NCI-H1417 treated with DMSO at 0.1 percent for 48 hours (cell line): ENCODE results near the gene PCNX3.

Experiments used
- DNase-seq: peaks from one replicate; lab custom pipeline; 2025; lab: John Stamatoyannopoulos, UW

PCNX3 gene

GRCh38 chr11:65599216-65599954, 16.2 kb upstream of the PCNX3 start:
- no peak for DNase-seq

- no peak for DNase-seq
These were observed 15.7 kb upstream of the PCNX3 start for GRCh38 chr11:65599955-65600246.

DNA sequence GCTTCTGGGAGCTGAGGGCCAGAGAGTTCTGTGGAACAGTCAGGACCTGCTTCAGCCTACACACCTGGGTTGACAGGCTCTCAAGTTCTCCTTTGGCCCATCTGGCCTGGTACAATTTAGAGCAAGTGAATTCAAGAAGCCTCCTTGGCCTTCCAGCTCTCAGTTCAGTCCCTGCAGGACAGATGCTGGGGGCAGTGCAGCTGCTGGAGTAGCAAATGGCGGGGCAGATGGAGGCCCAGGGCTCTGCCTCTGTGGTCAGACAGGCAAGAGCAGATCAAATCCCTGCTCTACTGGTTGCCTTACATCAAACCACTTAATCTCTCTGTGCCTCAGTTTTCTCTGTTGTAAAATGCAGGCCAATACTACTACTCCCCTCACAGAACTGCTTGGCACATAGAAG, 11.3 kb upstream of the PCNX3 start:
- DNase-seq = no peak

DNA sequence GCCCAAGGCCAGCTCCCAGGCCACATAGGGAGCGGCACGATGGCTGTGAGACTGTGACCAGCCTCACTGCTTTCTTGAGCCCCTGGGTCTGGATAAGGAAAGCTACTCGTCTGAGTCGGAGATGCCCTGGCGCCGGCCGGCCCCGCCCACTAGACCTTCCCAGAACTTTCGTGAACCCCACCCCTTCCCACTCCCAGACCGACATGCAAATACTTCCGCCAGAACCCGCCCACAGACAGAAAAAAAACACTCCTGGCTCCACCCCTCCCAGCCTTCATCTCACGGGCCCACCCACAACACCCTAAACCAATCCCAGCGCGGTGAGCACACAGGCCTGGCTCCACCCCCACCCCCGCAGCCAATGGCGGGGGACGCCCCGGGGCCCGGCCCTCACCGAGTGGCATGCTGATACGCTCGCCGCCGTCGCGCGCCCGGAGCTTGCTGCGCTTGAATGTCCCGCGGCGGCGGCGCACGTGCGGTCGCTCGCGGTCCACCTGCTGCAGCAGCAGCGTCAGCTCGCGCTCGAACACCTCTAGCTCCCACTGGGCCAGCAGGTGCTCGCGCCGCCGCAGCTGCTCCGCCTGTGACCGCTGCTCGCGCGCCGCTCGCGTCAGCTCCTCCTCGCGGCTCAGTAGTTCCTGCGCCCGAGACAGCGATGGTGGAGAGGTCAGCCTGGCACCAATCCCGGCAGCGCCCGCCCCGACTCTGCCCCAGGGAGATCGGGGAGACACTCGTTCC, 8.5 kb upstream of the PCNX3 start:
- no peak for DNase-seq

DNA sequence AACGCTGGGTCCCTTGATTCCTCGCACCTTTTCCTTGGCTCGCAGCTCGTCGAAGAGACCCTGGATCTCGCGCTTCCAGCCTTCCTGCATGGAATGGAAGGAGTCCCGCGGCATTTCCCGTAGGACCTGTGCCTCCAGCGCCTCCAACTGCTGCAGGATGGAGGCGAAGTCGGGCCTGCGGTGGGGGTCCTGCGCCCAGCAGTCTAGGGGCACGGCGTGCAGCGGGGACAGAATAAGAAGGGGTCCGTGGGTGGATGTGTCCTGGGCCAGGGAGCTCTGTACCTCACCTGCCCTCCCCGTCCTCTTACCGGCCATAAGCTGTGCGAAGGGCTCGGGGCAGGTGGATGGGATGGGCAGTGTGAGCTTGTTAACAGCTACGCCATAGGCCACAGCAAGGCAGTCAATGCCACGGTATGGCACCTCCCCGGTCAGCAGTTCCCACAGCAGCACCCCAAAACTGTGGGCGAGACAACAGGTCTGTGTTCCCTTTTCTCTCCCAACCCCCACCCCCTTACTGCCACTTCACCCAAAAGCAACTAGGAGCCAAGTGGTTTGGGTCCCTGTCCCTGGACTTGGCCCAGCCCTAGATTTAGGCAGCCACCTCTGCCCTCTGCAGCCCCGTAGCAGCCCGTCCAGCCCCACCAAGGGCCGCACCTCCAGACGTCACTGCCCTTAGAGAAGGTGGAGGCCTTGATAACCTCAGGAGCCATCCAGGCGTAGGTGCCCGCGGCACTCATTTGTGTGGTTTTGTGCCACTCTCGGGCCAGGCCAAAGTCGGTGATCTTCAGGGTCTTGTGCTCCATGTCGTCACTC, 7.8 kb upstream of the PCNX3 start:
- DNase-seq = no peak

DNA sequence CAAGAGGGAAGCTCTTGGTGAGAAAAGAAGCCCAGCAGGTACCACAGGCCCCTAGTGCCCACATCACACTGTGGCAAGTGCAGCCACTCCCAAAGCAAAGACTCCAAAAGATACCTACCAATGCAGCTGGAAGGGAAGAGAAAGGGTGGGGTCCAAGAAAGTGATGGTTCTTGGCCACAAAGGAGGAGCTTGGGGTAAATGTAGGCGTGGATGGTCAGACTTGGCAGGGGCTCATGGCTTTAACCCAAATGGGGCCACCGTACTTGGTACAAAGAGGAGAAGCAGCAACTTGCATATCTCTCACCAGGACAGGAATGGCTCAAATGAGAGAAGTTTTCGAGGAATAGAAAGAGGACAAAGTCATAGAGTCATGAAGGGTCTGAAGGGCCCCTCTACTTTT, 6.3 kb upstream of the PCNX3 start:
- no peak for DNase-seq

DNA sequence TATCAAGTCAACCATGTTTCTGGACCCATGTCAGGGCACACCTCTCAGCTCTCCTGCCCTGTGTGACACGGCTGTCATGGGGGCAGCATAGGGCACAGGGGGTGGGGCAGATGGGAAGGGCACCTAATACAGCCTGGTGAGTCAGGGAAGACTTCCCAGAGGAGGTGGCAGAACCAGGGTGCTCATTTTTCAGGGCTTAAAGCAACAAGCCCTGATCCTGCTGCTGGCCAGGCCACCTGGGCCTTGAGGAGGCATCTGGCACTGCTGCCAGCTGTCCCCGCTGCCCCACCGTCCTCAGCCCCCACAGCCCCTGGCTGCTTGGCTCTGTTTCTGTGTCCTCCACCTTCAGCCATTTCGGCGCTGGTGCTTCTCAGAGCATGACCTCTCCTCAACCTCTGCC, 5.9 kb upstream of the PCNX3 start:
- DNase-seq = no peak

DNA sequence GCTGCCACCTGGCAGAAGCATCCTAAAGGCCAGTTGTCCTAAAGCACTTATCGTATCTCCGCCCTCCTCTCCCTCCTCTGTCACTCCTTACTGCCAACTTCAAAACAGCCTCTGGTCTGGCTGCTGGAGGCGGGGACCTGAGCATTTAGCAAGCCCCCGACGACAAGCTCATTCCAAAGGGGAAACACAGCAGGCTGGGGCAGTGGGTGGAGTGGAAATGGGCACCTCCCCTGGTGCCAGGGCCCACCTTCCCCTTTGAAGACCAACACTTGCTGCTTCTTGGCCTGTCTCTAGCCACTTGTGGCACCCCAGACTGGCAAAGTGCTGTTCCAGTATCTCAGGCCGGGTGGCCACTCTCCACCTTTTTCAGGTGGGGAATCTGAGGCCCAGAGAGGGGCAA, 5.2 kb upstream of the PCNX3 start:
- DNase-seq = no peak

DNA sequence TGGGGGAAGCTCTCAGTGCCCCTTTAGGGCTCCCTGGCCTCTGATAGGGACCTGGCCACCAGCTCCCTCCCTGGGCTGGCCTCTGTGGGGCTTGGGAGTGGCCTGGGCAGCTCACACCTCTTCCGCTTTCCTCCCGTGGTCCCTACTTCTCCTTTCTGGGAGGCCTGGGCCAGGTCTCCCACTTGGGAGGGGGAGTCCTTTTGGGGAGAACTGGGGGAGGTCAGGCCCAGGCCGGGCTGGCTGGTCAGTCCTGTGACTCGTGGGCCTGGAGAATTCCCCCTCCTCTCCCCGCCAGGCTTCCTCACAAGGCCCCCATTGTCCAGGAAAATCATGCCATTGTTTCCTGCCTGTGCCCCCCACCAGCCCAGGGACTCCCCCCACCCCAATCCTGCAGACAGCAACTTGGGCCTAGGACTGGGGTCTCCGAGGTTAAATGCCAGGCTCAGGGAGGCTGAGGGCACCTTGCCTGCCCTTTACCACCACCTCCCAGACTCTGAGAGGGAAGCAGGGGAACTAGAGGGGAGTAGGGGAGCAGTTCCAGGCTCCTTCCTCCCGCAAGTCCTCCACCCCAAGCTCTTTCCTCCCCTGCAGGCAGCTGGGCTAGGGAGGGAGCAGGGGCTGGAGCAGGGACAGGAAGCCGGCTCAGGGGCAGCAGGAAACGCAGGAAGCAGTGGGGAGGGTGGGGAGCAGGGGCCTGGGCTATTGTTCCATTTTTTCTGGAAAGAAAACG, 4.4 kb upstream of the PCNX3 start:
- DNase-seq = no peak

DNA sequence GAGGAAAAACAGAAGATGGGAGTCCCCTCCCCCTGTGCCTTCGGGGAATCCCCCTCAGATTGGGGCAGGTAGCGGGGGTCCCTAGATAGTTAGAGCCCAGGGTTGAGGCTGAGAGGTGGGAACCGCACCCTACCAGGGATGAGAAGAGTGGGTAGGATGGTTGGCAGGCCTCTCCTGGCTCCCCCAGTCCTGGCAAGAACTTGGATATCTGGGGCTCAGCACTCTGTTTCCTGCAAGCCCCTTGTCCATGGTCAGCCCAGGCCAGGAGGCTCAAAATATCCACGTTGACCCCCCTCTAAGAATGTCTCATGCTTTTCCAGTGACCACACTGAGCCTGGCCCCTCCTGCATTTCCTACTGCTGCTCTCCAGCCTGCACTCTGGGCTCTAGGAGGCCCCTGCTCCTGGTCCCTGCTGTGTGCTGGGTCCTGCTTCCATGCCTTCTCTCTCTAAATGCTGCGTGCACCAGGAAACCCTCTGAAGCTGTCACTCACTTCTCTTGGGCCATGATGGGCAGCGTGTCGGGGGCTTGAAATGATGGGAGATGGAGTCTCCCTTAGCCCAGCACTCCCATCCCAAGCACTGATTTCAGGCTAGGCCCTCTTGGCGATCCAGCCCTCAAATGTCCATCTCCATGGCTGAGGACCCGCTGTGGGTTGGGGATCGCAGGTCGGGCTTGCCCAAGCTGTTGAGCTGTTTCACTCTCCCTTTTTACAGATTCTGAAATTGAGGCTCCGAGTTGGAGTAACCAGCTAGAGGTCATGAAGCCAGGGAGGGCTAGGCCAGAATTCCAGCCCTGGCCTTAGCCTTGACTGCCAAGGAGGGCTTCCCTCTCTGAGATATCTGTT, 3.6 kb upstream of the PCNX3 start:
- DNase-seq = no peak

- no peak for DNase-seq
These were observed 2.9 kb upstream of the PCNX3 start for GRCh38 chr11:65612691-65613090.

GRCh38 chr11:65613091-65613928, 2.3 kb upstream of the PCNX3 start:
- no peak for DNase-seq

GRCh38 chr11:65615950-65616574, 486 bp downstream of the PCNX3 start:
- no peak for DNase-seq

DNA sequence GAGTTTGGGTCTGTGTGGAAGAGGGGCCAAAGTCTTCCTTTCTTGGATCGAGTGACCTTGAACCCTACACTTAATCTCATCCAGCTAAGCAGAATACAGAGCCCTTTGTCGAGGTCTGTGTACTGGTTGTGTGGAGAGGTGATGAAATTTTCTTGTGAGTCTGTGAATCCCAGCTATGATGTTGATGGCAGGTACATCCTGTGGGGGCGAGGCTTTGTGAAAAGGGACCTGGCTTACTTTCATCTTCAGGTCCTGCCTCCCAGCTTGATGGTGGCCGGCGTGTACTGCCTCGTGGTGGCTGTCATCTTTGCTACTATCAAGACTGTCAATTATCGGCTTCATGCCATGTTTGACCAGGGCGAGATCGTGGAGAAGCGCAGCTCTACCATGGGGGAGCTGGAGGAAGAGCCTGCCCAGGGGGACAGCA, 1.0 kb downstream of the PCNX3 start:
- DNase-seq = no peak

DNA sequence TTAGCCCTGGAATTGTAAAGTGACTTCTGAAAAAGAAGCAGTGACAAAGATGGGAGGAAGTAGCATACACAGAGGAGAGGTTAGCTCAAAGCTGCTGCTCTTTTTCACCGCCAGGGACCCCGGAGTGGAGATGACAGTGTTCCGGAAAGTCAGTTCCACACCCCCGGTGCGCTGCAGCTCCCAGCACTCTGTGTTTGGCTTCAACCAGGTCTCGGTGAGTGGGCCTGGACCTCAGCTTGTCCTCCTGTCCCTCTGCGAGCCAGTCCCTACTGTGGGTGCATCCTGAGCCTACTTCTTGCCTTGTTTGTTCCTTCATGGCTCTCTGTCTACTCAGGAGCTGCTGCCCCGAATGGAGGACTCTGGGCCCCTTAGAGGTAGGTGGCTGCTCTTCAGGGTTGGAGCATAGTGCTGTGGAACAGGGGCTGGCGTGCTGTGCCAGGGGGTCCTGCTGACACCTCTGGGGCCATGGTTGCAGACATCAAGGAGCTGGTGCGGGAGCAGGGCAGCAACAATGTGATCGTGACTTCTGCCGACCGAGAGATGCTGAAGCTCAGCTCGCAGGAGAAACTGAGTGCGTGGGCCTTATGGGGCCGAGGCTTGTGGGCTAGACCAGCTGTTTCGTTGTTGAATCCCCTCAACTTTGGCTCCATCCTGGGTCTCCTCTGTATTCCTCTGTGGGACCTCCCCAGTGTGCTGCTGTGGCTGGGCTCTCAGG, 1.7 kb downstream of the PCNX3 start:
- no peak for DNase-seq

- DNase-seq = no peak
These were observed 2.6 kb downstream of the PCNX3 start for GRCh38 chr11:65617990-65618751.

GRCh38 chr11:65618763-65619162, 3.2 kb downstream of the PCNX3 start:
- no peak for DNase-seq

DNA sequence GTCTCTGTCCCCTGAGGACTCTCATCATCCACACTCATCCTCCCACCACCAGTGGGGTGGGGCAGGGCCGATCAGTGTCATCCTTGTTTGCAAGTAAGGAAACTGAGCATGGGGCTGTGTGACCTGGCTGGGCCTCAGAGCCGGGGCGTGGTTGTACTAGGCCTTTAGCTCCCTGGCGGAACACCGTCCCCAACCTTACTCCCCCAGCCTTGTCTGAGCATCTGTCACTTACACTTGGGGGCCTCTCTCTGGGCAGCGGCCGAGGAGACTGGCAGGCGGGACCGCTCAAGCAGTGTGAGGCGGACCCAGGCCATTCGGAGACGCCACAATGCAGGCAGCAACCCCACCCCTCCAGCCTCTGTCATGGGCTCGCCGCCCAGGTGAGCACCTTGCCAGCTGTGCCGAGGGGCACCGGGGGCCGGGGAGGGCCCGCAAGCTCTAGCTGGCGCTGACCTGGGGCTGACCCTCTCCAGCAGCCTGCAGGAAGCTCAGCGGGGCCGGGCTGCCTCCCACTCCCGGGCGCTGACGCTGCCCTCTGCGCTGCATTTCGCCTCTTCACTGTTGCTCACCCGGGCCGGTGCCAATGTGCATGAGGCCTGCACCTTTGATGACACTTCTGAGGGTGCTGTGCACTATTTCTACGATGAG, 3.8 kb downstream of the PCNX3 start:
- no peak for DNase-seq
